Measurements from ENCODE around the gene DKC1.
"Not testable (repeated sequence)": the region's sequence is repeated elsewhere in the genome, so short reads cannot be mapped to it uniquely, and the experiment has no call there.

- not testable (repeated sequence) for TF ChIP-seq CTCF, POLR2A (IDR thresholded peaks at IDR 0.05)
Measured at GRCh38 chrX:154817048-154817618, 54.5 kb downstream of the DKC1 start.

All from body of pancreas (tissue), 4 donors.